HG02763 (cell line): ENCODE results near the gene SLC2A5.
"Not testable (repeated sequence)": the region's sequence is repeated elsewhere in the genome, so short reads cannot be mapped to it uniquely, and the experiment has no call there.

ENCODE experiments used
- ATAC-seq: cut with Tn5 transposase; IDR thresholded peaks from one replicate; pipeline ENCODE4 v1.9.1; 2021; ENCODE audit warnings: mild to moderate bottlenecking, moderate library complexity; ENCODE audit not compliant: unreplicated experiment

SLC2A5 gene

DNA sequence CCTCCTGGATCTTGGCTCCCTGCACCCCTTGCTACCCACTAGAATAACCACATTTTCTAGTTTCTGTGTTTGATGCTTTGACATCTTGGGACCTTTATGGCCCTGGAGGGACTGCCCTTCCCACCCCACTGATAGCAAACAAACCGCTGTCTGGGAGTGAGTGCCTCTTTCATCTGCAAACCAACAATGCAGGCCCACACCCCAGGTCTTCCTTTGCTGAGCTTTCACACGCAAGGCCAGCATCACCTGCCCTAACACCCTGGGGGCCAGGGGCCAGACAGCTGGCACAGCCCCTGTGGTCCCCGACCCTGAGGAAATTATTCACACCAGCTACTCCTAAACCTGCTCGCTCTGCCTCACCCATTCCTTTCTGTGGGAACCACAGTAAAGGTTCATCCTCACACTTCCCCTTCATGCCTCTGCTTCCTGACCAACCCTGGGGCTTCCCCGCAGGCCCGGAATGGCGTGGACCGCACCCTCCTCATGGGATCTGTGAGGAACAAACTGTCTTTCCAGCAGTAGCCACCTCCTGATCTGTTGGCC, 58.6 kb downstream of the SLC2A5 start:
- no peak for ATAC-seq

DNA sequence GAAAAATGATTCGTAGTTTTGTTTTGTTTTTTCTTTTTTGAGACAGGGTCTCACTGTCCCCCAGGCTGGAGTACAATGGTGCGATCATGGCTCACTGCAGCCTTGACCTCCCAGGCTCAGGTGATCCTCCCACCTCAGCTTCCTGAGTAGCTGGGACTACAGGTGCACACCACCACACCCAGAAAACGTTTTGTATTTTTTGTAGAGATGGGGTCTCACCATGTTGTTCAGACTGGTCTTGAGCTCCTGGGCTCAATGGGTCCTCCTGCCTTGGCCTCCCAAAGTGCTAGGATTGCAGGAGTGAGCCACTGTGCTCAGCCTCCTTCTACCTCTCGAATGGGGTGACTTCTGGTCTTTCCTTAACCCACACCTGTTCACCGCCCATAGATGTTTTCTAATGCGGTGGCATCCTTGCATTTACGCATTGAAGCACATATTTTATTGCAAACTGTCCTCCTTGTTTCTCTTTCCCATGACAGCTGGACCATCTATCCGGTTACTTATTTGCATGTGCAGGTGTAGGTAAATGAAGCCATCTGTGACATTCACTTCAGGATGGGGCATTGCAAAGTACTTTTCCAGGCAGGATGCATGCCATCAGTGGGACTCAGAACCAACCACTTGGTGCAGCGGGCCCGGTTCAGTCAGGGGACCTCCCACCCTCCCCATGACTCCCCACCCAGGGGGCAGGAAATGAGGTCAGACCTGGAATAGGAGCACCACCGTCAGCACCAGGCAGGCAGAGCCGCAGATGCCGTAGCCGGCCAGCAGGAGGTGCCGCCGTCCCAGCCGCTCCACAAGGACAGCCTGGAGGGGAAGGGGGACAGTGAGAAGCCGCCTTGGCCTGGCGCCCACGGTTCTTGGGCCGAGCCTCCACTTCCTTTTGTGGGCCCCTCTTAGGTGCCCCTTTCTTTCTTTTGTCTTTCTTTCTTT, 59.7 kb downstream of the SLC2A5 start:
- no peak for ATAC-seq

DNA sequence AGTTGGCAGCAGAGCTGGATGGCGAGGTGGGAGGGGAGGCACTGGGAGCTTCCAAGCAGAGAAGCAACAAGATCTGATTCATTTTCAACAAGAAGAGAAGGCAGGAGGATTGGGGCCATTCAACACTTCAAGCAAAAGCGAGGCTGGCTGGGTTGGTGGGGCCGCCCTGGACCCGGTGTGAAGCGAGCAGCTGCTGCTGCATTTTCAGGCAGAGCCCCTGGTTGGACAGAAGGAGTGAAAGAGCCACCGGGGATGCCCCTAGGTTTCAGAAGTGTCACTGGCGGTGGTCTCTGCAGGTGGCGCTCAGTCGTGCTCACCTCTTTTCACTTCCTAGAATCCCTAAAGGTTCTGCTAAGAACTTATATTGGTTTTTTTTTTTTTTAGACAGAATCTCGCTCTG, 61.2 kb downstream of the SLC2A5 start:
- no peak for ATAC-seq

DNA sequence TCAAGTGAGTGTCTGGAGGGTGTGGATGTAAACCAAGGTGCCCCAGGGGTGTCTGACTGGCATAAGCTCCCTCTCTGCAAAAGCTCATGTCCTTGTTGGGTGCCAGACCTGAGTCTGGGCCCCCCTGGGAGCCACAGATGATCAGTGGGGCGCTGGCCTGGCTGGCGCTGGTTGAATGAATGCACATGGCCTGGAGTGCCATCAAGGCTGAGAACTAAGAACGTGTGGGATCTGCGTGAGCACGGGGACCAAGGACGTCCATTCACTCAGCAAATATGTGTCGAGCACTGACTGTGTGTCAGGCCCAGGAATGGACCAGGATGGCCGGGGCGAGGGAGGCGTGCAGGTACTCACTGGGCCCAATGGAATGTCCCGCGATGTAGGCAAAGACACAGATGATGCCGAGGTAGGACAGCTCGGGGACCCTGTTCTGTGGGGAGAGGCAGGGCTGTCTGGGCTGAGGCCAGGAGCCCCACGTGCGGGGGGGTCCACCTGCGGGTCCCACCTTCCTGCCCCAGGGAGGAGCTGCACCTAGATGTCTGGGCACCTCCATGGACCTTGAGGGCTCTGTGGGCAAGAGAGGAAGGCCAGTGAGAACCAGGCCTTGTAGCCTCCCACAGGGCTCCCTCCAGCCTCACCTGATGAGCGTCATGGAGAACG, 62.3 kb downstream of the SLC2A5 start:
- ATAC-seq, result no peak

DNA sequence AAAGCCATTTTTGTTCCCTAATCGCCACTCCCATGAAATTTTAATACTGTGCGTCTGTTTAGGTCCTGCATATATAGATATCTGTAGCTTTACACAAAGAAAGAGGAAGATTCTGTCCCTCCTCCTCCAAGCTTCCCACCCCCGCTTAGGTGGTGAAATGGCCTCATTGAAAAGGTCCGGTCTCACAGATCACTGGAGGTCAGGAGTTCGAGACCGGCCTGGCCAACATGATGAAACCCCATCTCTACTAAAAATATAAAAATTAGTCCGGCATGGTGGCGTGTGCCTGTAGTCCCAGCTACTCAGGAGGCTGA, 64.1 kb downstream of the SLC2A5 start:
- no peak for ATAC-seq

DNA sequence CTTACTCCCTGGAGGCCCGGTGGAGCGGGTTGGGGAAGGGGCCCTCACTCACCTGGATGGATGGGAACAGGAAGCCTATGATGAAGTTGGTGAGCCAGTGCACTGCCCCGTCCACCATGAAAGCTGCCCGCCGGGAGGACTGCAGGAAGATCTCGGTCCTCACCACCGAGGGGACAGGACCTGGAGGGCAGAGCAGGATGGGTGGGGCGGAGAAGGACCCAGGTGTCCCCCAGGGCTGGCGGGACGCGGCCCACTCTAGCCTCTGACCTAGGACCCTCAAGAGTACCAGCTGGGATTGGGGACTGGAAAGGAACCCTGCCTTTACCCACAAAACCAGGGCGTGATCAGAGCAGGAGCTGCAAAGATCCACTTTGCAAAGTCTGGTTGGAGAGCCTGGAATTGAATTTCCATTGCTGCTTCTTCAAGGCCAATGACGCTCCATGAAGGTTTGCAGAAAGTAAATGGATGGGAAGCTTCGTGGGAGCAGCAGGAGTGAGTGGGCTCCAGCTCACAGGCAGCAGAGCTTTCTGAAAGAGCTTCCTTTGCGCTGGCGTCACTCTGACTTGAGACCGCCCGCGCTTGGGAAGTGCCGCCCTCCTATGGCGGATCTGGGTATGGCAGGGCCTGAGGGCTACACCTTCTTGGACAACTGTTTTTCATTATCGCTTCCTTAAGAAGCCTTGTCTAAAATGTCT, 64.6 kb downstream of the SLC2A5 start:
- no peak for ATAC-seq

DNA sequence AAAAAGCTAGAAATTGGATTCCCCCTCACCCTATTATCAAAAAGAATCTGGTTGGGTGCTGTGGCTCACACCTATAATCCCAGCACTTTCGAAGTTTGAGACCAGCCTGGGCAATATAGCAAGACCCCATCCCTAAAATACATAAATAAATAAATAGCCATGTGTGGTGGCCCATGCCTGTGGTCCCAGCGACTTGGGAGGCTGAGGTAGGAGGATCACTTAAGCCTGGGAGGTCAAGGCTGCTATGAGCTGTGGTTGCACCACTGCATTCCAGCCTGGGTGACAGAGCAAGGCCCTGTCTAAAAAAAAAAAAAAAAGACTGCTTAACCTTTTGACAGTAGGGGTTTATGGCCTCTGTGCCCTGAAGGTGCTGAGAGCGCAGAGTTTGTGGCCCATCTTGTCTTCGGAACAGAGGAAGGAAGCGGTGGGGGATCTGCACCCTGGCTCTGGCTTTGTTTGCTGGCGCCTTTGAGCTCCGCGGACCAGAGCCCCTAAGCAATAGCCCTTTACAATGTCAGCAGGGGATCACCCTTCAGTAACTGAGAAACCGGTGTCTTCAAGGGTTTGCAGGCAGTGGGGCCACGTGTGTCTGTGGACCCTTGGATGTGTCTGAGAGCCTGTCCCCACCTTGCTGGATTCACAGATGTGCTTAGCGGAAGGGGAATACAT, 65.3 kb downstream of the SLC2A5 start:
- no peak for ATAC-seq

DNA sequence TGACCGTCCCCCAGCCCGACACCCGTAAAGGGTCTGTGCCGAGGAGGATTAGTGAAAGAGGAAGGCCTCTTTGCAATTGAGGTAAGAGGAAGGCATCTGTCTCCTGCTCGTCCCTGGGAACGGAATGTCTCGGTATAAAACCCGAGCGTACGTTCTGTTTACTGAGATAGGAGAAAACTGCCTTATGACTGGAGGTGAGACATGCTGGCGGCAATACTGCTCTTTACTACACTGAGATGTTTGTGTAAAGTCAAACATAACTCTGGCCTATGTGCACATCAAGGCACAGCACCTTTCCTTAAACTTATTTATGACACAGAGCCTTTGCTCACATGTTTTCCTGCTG, 67.2 kb downstream of the SLC2A5 start:
- ATAC-seq, result not testable (repeated sequence)

DNA sequence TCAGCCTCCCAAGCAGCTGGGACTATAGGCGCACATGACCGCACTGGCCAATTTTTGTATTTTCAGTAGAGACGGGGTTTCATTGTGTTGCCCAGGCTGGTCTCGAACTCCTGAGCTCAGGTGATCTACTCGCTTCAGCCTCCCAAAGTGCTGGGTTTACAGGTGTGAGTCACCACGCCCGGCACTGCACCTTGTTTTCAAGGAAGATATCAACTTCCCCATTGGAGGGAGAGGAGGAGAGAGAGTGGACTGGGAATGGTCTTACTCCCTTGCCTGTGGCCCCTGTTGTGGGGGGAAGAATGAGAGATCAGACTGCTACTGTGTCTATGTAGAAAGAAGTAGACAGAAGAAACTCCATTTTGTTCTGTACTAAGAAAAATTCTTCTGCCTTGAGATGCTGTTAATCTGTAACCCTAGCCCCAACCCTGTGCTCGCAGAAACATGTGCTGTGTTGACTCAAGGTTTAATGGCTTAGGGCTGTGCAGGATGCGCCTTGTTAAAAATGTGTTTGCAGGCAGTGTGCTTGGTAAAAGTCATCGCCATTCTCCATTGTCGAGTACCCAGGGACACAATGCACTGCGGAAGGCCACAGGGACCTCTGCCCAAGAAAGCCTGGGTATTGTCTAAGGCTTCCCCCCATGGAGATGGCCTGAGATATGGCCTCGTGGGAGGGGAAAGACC, 67.8 kb downstream of the SLC2A5 start:
- not testable (repeated sequence) for ATAC-seq

DNA sequence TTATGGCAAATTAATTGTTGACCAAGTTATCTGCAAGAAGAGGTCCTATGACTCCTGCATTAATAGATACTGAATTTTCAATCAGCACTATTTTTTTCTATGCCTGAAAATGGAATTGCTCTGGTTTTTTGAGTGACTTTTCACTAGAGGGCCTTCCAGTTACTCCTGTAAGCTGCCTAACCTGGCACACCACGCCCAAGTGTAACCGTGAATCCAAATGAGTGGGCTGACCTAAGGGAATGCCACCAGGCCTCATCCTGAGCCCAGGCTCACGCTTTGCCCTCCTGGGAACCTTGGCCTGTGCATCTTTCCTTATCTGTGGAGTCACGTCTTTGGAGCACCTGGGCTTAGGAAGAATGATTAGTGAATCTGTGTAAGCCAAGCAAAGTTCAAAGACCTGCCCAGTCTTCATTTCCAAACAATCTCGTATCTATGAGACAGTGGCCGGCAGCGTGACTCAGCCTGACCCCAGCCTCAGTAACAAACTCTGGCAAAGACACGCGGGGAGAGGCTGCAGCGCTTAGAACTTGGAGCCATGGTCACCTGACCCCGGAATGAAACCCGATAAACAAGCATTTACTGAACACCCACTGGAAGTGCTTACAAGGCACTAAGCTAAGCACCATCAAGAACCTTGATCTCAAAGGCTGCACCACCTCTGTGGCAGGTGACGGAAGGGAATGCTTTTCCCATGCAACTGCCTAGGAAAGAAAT, 75.3 kb downstream of the SLC2A5 start:
- not testable (repeated sequence) for ATAC-seq

DNA sequence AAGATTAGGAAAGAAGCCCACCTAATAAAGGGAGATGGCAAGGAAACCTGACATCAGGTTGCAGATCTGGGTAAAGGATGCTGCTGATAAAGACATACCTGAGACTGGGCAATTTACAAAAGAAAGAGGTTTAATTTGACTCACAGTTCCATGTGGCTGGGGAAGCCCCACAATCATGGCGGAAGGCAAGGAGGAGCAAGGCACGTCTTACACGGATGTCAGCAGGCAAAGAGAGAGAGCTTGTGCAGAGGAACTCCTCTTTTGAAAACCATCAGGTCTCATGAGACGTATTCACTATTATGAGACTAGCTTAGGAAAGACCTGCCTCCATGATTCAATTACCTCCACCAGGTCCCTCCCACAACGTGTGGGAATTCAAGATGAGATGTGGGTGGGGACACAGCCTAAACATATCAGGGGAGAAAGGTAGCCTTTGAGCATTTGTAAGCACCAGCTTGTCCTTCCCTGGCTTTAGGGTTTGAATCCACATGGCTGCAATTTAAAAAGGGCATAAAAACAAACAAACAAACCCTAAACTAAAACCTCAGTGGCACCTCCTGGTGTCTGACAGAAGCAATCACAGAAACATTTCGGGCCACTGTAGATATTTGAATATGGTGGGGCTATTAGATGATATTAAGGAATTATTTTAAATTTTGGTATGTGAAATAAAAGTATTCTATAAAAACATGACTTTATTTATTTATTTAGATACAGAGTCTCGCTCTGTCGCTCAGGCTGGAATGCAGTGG, 76.3 kb downstream of the SLC2A5 start:
- ATAC-seq, result no peak

DNA sequence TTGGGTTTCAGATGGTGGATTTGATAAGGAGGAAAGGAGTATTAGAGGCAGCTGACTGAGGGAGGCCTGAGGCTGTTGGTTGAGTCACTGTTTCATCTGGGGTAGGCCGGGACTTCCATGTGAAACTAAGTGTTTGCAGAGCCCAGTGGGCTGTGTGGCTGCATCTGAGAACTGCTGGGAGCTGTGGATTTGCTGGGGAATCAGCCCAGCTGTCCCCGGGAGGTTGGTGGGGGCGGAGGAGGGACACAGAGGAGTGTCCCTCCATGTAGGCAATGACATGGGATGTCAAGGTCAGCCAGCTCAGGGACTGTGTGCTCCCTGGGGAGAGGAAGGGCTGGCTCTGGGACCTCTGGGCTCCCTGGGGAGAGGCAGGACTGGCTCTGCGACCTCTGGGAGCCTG, 79.6 kb downstream of the SLC2A5 start:
- no peak for ATAC-seq

DNA sequence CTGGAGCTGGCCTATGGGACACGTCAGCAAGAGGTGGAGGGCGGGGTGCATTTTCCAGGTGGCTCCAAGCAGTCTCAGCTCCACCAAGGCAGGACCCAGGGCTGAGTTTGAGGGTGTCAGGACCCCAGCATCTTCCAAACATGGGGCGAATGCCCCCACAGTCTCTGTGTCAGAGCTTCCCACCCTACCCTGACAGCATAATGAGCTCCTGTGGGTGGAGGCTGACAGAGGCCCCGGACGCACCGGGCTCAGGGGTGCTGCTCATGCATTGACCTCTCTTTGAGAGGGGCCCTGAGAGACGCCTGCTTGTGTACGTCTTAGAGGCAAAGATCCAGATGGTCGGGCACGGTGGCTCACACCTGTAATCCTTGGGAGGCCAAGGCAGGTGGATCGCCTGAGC, 80.4 kb downstream of the SLC2A5 start:
- ATAC-seq, result no peak

DNA sequence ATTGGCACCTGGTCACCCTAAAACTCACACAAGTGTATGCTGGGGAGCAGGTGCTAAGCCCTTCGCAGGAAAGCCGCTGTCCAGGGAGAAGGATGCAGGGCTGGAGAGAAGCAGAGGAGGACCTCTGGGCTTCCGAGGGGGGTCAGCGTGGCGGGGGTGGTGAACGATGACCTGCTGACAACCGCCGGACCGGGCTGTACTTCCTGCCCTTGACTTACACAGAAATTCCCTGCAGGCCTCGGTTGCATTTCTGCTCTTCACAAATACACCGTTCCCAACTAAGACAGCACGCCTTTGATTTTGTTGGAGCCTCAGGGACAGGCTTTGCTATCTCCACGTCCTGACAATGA, 80.8 kb downstream of the SLC2A5 start:
- no peak for ATAC-seq

DNA sequence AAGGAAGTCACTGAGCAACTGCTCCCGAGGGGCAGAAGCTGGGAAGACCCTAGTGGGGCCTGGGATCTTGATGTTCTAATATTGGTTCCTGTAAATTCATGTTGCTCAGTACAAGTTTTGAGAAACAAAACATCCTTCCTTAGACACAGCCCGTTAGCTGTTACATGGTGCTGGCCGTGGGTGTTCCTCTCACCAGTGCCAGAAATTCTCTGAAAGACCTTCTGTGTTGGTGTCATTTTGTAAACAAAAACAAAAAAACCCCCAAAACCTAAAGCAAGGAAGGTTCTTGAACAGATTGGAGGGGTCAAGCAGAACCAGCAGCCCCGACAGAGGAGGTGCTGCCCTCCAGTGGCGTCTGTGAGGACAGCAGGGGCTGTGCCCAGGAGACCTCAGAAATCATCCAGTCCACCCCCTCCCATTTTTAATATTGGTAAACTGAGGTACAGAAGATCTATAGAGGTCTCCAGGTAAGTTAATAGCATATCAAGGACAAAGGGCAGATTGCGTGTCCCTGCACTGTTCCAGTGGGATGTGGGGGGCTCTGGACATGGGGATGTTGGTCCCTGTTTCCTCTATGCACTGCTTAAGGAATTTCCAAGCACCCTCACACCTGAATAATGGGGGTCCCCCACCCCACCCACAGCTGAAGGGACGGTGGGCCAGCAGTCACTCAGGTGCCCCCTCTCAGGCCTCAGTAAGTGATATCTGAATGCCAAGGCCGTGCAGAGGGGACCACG, 81.4 kb downstream of the SLC2A5 start:
- no peak for ATAC-seq

DNA sequence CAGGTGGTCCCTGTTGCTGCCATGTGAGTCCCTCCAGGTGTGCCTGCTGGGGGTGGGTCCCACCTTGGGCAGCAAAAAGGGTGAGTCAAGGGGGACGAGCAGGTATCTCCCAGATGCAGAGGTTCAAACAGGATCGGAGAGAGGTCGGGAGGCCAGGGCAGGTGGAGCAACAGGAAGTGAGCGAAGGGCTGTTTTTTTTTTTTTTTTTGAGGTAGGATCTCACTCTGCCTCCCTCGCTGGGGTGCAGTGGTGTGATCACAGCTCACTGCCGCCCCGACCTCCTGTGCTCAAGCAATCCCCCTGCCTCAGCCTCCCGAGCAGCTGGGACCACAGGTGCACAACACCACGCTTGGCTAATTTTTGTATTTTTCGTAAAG, 82.6 kb downstream of the SLC2A5 start:
- ATAC-seq, result no peak

DNA sequence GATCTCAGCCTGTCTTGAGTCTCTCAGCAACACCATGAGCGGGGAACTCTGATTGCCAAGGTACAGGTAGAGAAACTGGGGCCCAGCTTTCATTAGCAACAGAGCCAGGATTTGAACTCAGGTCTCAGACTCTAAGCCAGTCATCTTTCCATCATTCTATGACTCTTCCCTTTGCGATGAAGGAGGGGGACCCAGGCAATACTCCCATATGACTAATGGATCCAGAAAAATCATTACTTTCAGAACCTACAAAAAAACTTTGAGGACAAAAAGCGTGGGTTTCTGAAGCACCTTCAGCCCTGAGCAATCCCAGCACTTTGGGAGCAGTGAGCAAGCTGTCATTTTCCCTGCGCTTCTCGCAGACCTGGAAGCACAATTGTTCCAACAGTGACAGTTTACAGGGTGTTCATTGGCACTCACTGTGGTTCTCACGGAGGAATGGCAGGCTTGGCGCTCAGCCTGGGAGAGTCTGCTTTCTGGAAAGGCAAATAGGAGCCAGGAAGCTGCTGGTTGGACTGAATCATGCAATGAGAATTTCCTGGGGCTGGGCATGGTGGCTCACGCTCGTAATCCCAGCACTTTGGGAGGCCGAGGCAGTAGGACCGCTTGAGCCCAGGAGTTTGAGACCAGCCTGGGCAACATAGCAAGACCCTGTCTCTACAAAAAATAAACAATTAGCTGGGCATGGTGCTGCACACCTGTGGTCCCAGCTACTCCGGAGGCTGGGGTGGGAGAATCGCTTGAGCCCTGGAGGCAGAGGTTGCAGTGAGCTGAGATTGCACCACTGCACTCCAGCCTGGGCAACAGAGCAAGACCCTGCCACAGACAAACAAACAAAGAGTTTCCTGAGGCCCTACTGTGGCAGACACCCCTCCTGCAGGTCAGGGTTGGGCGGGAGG, 83.3 kb downstream of the SLC2A5 start:
- ATAC-seq, result no peak
